IMR-90 (cell line): ENCODE data around the gene WRAP73. TPM values are rescaled to one million over a fixed set of nuclear protein-coding genes. Genes with fewer than 3 reads are reported as not detected.

ENCODE experiments used
- ATAC-seq: fragments of 200-7000 bp; cut with Tn5 transposase; 2 replicates; pipeline ENCODE4 v1.9.1; 2020; ENCODE audit warnings: low read depth, mild to moderate bottlenecking, moderate library complexity
- Bru-seq: library from RNA; stranded (reverse); fragments of 400-500 nt; gene quantifications from one replicate; lab custom pipeline; 2021; lab: Mats Ljungman, UMichigan
- BruChase-seq, 2 experiments: library from RNA; stranded (reverse); fragments of 400-500 nt; gene quantifications; one replicate each; lab custom pipeline; 2021; lab: Mats Ljungman, UMichigan
- BruUV-seq: library from RNA; stranded (reverse); fragments of 400-500 nt; replicated peaks from 2 replicates; lab custom pipeline; 2021; lab: Mats Ljungman, UMichigan
- CTCF ChIA-PET: fragments of 300-600 bp; formaldehyde crosslinking; extraction: SDS; loops from one replicate; lab custom pipeline; 2021; ENCODE audit warnings: antibody characterized with exemption; lab: Yijun Ruan, JAX
- POLR2A ChIA-PET: fragments of 300-600 bp; sonication (Branson Sonifier 250); formaldehyde crosslinking; loops from one replicate; lab custom pipeline; 2022; ENCODE audit warnings: antibody characterized with exemption; ENCODE audit not compliant: unreplicated experiment; lab: Charles Lee
- DNase-seq: peaks from one replicate; pipeline ENCODE4 v3.0.0; 2013
- H2AFZ ChIP-seq: replicated peaks from 2 replicates; pipeline ENCODE3; 2013; ENCODE audit warnings: low read length, mild to moderate bottlenecking; ENCODE audit not compliant: poor library complexity
- H2AK5ac ChIP-seq: 2 replicates; pipeline ENCODE4 v1.6.1; 2013; ENCODE audit warnings: low read depth, low read length, inconsistent platforms
- H2AK9ac ChIP-seq: replicated peaks from 2 replicates; pipeline ENCODE3; 2013; ENCODE audit warnings: mild to moderate bottlenecking, low read depth, low read length, moderate library complexity; ENCODE audit not compliant: poor library complexity
- H2BK120ac ChIP-seq: 2 replicates; pipeline ENCODE4 v1.6.1; 2013; ENCODE audit warnings: low read depth, low read length, inconsistent platforms
- H2BK15ac ChIP-seq: 3 replicates; pipeline ENCODE4 v1.6.1; 2013; ENCODE audit warnings: low read depth, low read length, inconsistent platforms
- H2BK20ac ChIP-seq: 2 replicates; pipeline ENCODE4 v1.6.1; 2013; ENCODE audit warnings: low read depth, mild to moderate bottlenecking, inconsistent platforms, low read length, moderate library complexity
- H2BK5ac ChIP-seq: 2 replicates; pipeline ENCODE4 v1.6.1; 2013; ENCODE audit warnings: mild to moderate bottlenecking, low read depth, low read length, inconsistent platforms; ENCODE audit not compliant: poor library complexity, severe bottlenecking
- H3K14ac ChIP-seq: replicated peaks from 2 replicates; pipeline ENCODE4 v1.6.1; 2013; ENCODE audit warnings: low read depth, low read length, inconsistent platforms
- H3K18ac ChIP-seq: 2 replicates; pipeline ENCODE4 v1.6.1; 2013; ENCODE audit warnings: low read depth, low read length, control low read depth
- H3K23ac ChIP-seq: 2 replicates; pipeline ENCODE4 v1.6.1; 2013; ENCODE audit warnings: low read depth, low read length, inconsistent platforms
- H3K27ac ChIP-seq: 2 replicates; pipeline ENCODE4 v1.5.1; 2013; ENCODE audit warnings: mild to moderate bottlenecking, control low read depth, low read length; ENCODE audit not compliant: insufficient read depth
- H3K27me3 ChIP-seq: 2 replicates; pipeline ENCODE4 v1.6.1; 2013; ENCODE audit warnings: low read length; ENCODE audit not compliant: control insufficient read depth, insufficient read depth
- H3K36me3 ChIP-seq: 2 replicates; pipeline ENCODE4 v1.6.1; 2013; ENCODE audit warnings: low read length, mixed read lengths; ENCODE audit not compliant: control insufficient read depth, insufficient read depth
- H3K4ac ChIP-seq: 2 replicates; pipeline ENCODE4 v1.6.1; 2013; ENCODE audit warnings: low read depth, low read length, inconsistent platforms
- H3K4me1 ChIP-seq: 2 replicates; pipeline ENCODE4 v1.6.1; 2013; ENCODE audit warnings: low read length, mixed read lengths; ENCODE audit not compliant: control insufficient read depth, insufficient read depth
- H3K4me2 ChIP-seq: 2 replicates; pipeline ENCODE4 v1.6.1; 2013; ENCODE audit warnings: low read depth, mild to moderate bottlenecking, control low read depth, low read length, moderate library complexity
- H3K4me3 ChIP-seq: 2 replicates; pipeline ENCODE4 v1.5.1; 2013; ENCODE audit warnings: low read depth, mild to moderate bottlenecking, control low read depth, low read length, moderate library complexity; ENCODE audit not compliant: insufficient read depth
- H3K56ac ChIP-seq: 2 replicates; pipeline ENCODE4 v1.6.1; 2013; ENCODE audit warnings: low read length, inconsistent platforms; ENCODE audit not compliant: insufficient read depth; ENCODE audit errors: extremely low read depth
- H3K79me1 ChIP-seq, 2 experiments: 2 replicates each; pipeline ENCODE4 v1.6.1; 2013; ENCODE audit warnings: low read length in 2 of 2, inconsistent platforms in 1 of 2, low read depth in 1 of 2
- H3K9ac ChIP-seq: 2 replicates; pipeline ENCODE4 v1.6.1; 2013; ENCODE audit warnings: low read depth, low read length, control low read depth
- H3K9me1 ChIP-seq: 2 replicates; pipeline ENCODE4 v1.6.1; 2013; ENCODE audit warnings: low read length, inconsistent platforms; ENCODE audit not compliant: insufficient read depth
- H3K9me3 ChIP-seq: 2 replicates; pipeline ENCODE4 v1.6.1; 2013; ENCODE audit warnings: low read length; ENCODE audit not compliant: control insufficient read depth, insufficient read depth
- H4K20me1 ChIP-seq: 2 replicates; pipeline ENCODE4 v1.6.1; 2013; ENCODE audit warnings: low read length, inconsistent platforms; ENCODE audit not compliant: insufficient read depth
- H4K5ac ChIP-seq: 2 replicates; pipeline ENCODE4 v1.6.1; 2013; ENCODE audit warnings: mild to moderate bottlenecking, low read depth, low read length, control low read depth
- H4K8ac ChIP-seq, 2 experiments: 2 replicates each; pipeline ENCODE4 v1.6.1; 2013; ENCODE audit warnings: low read depth in 2 of 2, low read length in 2 of 2, control low read depth in 1 of 2, inconsistent platforms in 1 of 2
- H4K91ac ChIP-seq: 2 replicates; pipeline ENCODE4 v1.6.1; 2013; ENCODE audit warnings: low read depth, low read length, inconsistent platforms; ENCODE audit not compliant: insufficient read depth
- BHLHE40 ChIP-seq: fragments of 150-350 bp; IDR thresholded peaks from 2 replicates; pipeline ENCODE4 v1.6.1; 2016; ENCODE audit warnings: mild to moderate bottlenecking, low read depth, low read length
- CEBPB ChIP-seq: IDR thresholded peaks from 2 replicates; pipeline ENCODE4 v1.6.1; 2012; ENCODE audit warnings: low read depth, low read length, improper control_type of control experiment
- CTCF ChIP-seq: conservative IDR thresholded peaks from 2 replicates; pipeline ENCODE4 v1.5.1; 2012; ENCODE audit warnings: mild to moderate bottlenecking, low read depth, low read length, improper control_type of control experiment
- ELK1 ChIP-seq: fragments of 150-350 bp; IDR thresholded peaks from 2 replicates; pipeline ENCODE4 v1.6.1; 2016; ENCODE audit warnings: low read depth, mild to moderate bottlenecking, low read length, moderate library complexity, borderline replicate concordance
- FOS ChIP-seq: fragments of 150-350 bp; IDR thresholded peaks from 2 replicates; pipeline ENCODE4 v1.6.1; 2016; ENCODE audit warnings: low read depth, low read length
- MAFK ChIP-seq: IDR thresholded peaks from 2 replicates; pipeline ENCODE4 v1.6.1; 2012; ENCODE audit warnings: low read depth, low read length, improper control_type of control experiment
- NFE2L2 ChIP-seq: fragments of 150-350 bp; IDR thresholded peaks from 2 replicates; pipeline ENCODE4 v1.6.1; 2016; ENCODE audit warnings: low read depth, mild to moderate bottlenecking, low read length
- RAD21 ChIP-seq: IDR thresholded peaks from 2 replicates; pipeline ENCODE4 v1.6.1; 2012; ENCODE audit warnings: low read length, improper control_type of control experiment
- SMC3 ChIP-seq: fragments of 150-350 bp; IDR thresholded peaks from 2 replicates; pipeline ENCODE4 v1.6.1; 2016; ENCODE audit warnings: low read depth, mild to moderate bottlenecking, antibody characterized with exemption, low read length, moderate library complexity
- USF2 ChIP-seq: fragments of 150-350 bp; IDR thresholded peaks from 2 replicates; pipeline ENCODE4 v1.6.1; 2017; ENCODE audit warnings: mild to moderate bottlenecking, antibody characterized with exemption, low read length, low read depth
- WGBS, 2 experiments: methylation state at CpG; one replicate each; pipeline versions ENCODE4 v1.1.5 to v1.1.7; 2013; ENCODE audit warnings: missing lambda C conversion rate in 2 of 2; ENCODE audit not compliant: insufficient read length in 1 of 2; ENCODE audit errors: extremely low coverage in 2 of 2; 5-methylcytosine and 5-hydroxymethylcytosine counted together
- dilution Hi-C: fragments of 300-500 bp; cut with HindIII; formaldehyde crosslinking; loops from one replicate; pipeline ENCODE4 v1.14.3; 2018; ENCODE audit warnings: low sequenced_read_pairs; ENCODE audit not compliant: unreplicated experiment
- in situ Hi-C: fragments of 300-500 bp; cut with MboI; formaldehyde crosslinking; loops from 3 replicates; pipeline ENCODE4 v1.14.3; 2019; ENCODE audit warnings: low sequenced_read_pairs, inconsistent platforms, mixed read lengths
- intact Hi-C: fragments of 100-400 bp; cut with micrococcal nuclease; formaldehyde crosslinking; loops from 2 replicates; pipeline ENCODE4 v1.10.0; 2022
- long read RNA-seq: library from polyadenylated mRNA; unstranded; transcript quantifications from one replicate; pipeline ENCODE4 v2.0.0, GENCODE V29; 2021; ENCODE audit not compliant: unreplicated experiment
- polyA plus RNA-seq, 3 experiments: library from polyadenylated mRNA; depleted of rRNA; stranded (reverse); fragments of >200 nt; gene quantifications; 2 replicates each; pipeline ENCODE4 v1.2.3, GENCODE V29; 2012; ENCODE audit warnings: low replicate concordance in 1 of 3
- total RNA-seq: library from RNA; depleted of rRNA; stranded (reverse); fragments of >200 nt; gene quantifications from 2 replicates; pipeline ENCODE4 v1.2.3, GENCODE V29; 2012; rRNA removed

The WRAP73 gene
- total RNA-seq (9.2 and 10.8 TPM in 2 replicates), polyA plus RNA-seq (2012; rRNA removed) (23.6 and 24.4 TPM in 2 replicates), Bru-seq, nascent RNA (percentile 53 among the genes with signal in this experiment), BruChase-seq, experiment 1, labeled RNA remaining after a 6-hour chase (percentile 53 among the genes with signal in this experiment), BruChase-seq, experiment 2, labeled RNA remaining after a 2-hour chase (percentile 48 among the genes with signal in this experiment)
- polyA plus RNA-seq (2012; cell fraction: cytosol; rRNA removed): 14.9 and 26.0 TPM in 2 replicates
- polyA plus RNA-seq (2012; cell fraction: nucleus; rRNA removed; ENCODE audit: low replicate concordance): 70.7 and 108 TPM in 2 replicates
- long read RNA-seq, transcript WRAP73-201 (12 exons, 1,665 nt): major isoform, 12 of 39 reads
- long read RNA-seq, partial matches to known transcripts: 12 of 39 reads
- long read RNA-seq, other reads (novel, unspliced or antisense): 11 of 39 reads

- Histone ChIP-seq H4K5ac (peak within 1 kb of the TSS; percentile 21; the same call in 1 of the 2 replicates), H3K4me1 (no peaks in the 10 kb centered on the region; the same call in 1 of the 2 replicates), H3K27me3 (peaks cover 42% of the 10 kb centered on the region), H4K20me1 (no peaks in the 10 kb centered on the region; the same call in 1 of the 2 replicates), H4K8ac (peak within 1 kb of the TSS in 1 of 2 experiments; percentile 28; a peak in 1 of 4 replicates), H2BK15ac (no peak within 1 kb of the TSS), H2BK5ac (no peak within 1 kb of the TSS), H3K4me2 (peak within 1 kb of the TSS; percentile 94), H3K9ac (peak within 1 kb of the TSS; percentile 88), H3K4me3 (peak within 1 kb of the TSS; percentile 88), H4K91ac (peak within 1 kb of the TSS; percentile 20), H2AFZ (peak within 1 kb of the TSS; percentile 91), H3K36me3 (peaks cover 16% of the 10 kb centered on the region), H3K14ac (peak within 1 kb of the TSS; percentile 43; the same call in 1 of the 2 replicates), H2AK9ac (peak within 1 kb of the TSS; percentile 94), H2BK120ac (no peak within 1 kb of the TSS), H2AK5ac (no peak within 1 kb of the TSS), H3K9me3 (no peaks in the 10 kb centered on the region), H3K23ac (0 out of 2 replicates have a peak within 1 kb of the TSS, but pooled peaks have one; percentile 25), H3K4ac (peak within 1 kb of the TSS; percentile 52), H3K9me1 (no peaks in the 10 kb centered on the region), H2BK20ac (no peak within 1 kb of the TSS), H3K56ac (no peak within 1 kb of the TSS; the same call in 1 of the 2 replicates), H3K27ac (peak within 1 kb of the TSS; percentile 57; the same call in 1 of the 2 replicates), H3K18ac (no peak within 1 kb of the TSS), H3K79me1 (peaks cover 4 to 10% of the 10 kb centered on the region in 2 experiments)
- 5% methylated on average over 32 of the region's 60 CpGs; no CpG with 5 or more reads in 1 of the 2 experiments for WGBS, 2 experiments
- intact Hi-C loops: no loop called here
- dilution Hi-C loops: no loop called here
- DNase-seq (peak; percentile 89), ATAC-seq (peak; percentile 98)
- ChIA-PET CTCF (interaction anchor here (1.0 kb wide), 1 partner anchor 79 kb away, joined by 3 read pairs; no protein-coding TSS in a partner anchor), POLR2A (no interaction called here)
- in situ Hi-C loops: no loop called here
- no TSS peak for BruUV-seq
- TF ChIP-seq ELK1: no peak
- no peak for TF ChIP-seq RAD21
- TF ChIP-seq CEBPB: no peak
- TF ChIP-seq CTCF: peak; percentile 36; the same call in 1 of the 2 replicates
- no peak for TF ChIP-seq NFE2L2
- TF ChIP-seq USF2: no peak
- TF ChIP-seq SMC3: no peak; the same call in 1 of the 2 replicates
- no peak for TF ChIP-seq BHLHE40
- TF ChIP-seq MAFK: no peak
- TF ChIP-seq FOS: no peak
Measured at GRCh38 chr1:3649342-3650247, at the start of gene WRAP73. Gene WRAP73 (minus strand): TSS chr1:3650103. CDS start chr1:3649999, 104 bp downstream.
